Keratinocyte (primary cell): ENCODE measurements around the gene OTX2.

Experiments used
- CTCF ChIP-seq, 3 experiments: IDR thresholded peaks in 1 of 3; conservative IDR thresholded peaks in 1 of 3; optimal IDR thresholded peaks in 1 of 3; 2 replicates in 2 of 3; 3 replicates in 1 of 3; pipeline versions ENCODE3 to v1.5.1; 2011; ENCODE audit warnings: low read length in 3 of 3, mild to moderate bottlenecking in 3 of 3, moderate library complexity in 2 of 3, control low read depth in 1 of 3, inconsistent platforms in 1 of 3; ENCODE audit not compliant: insufficient read depth in 2 of 3; ENCODE audit errors: extremely low read depth in 1 of 3
- EZH2 ChIP-seq: IDR thresholded peaks from one replicate; pipeline ENCODE4 v1.6.1; 2012; ENCODE audit warnings: inconsistent platforms, mild to moderate bottlenecking, low read length, moderate library complexity

GRCh38 chr14:56794088-56794556 lies 16.2 kb downstream of the OTX2 start:
- TF ChIP-seq CTCF (optimal IDR thresholded peaks at IDR 0.05 in 1 of 3, IDR thresholded peaks at IDR 0.05 in 1 of 3, conservative IDR thresholded peaks at IDR 0.05 in 1 of 3; ENCODE audit: extremely low read depth in 1 of 3, insufficient read depth in 2 of 3, low read length in 3 of 3) (no peak), EZH2 (peak; percentile 73)
